GM19240 (cell line): ENCODE measurements around the gene TADA1.
"Not testable (repeated sequence)": the region's sequence is repeated elsewhere in the genome, so short reads cannot be mapped to it uniquely, and the experiment has no call there.

Experiments
- DNase-seq: peaks from one replicate; pipeline ENCODE4 v3.0.0; 2011; ENCODE audit warnings: low spot score; ENCODE audit not compliant: insufficient read length

TADA1 gene

DNA sequence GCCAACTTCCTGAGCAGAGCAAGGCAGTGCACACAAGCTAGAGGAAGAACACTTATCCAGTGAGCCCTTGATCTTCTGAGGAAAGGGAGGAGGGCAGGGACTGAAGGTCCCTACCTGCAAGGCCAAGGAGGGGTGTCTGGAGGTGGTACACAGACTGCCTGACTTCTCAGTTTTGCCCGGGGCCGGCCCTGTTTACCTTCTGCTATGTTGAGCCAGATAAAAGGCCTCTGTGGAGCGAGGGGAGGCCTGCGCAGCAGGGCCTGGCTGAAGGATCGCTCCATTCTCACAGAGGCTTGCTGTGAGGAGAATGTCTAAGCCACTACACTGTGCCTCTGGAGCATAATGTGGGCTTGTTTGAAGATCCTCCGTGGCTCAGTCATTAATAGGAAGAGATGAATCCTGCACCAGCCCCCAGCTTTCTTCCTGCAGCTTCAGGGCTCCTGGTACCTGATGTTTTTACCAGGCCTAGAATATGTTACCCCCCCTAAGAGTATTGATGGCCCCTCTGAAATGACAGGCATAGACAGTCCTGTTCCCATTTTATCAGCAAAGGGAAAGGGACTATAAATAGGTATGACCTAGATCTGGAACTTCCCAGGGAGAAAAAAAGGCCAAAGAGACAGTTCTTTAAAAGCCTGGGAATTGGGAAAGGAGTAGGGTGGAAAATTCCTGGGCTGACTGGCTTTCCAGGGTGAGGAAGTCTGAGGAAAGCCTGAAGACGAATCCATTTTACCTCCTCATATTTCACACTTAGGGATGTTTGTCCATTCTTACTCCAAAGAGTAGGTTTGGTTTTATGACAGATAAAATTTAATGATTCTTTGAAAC is 32.1 kb downstream of the TADA1 start:
- no peak for DNase-seq

DNA sequence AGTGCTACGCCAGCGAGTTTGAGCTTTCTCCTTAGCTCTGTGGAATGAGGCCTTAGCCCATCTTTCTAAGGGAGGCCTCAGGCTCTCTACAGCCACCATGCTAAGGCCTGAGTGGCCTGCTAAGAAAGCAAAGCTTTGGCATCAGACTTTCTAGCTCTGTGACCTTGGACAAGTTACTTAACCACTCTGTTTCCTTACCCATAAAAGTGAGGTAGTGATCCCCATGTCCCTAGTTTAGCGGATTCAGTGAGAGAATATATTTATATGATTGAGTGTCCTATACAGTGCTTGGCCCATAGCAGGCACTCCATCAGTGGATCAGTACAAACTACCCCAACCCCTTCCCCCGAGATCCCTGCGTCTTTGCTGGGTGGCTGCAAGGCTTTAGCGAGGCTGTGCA is 32.7 kb downstream of the TADA1 start:
- no peak for DNase-seq

DNA sequence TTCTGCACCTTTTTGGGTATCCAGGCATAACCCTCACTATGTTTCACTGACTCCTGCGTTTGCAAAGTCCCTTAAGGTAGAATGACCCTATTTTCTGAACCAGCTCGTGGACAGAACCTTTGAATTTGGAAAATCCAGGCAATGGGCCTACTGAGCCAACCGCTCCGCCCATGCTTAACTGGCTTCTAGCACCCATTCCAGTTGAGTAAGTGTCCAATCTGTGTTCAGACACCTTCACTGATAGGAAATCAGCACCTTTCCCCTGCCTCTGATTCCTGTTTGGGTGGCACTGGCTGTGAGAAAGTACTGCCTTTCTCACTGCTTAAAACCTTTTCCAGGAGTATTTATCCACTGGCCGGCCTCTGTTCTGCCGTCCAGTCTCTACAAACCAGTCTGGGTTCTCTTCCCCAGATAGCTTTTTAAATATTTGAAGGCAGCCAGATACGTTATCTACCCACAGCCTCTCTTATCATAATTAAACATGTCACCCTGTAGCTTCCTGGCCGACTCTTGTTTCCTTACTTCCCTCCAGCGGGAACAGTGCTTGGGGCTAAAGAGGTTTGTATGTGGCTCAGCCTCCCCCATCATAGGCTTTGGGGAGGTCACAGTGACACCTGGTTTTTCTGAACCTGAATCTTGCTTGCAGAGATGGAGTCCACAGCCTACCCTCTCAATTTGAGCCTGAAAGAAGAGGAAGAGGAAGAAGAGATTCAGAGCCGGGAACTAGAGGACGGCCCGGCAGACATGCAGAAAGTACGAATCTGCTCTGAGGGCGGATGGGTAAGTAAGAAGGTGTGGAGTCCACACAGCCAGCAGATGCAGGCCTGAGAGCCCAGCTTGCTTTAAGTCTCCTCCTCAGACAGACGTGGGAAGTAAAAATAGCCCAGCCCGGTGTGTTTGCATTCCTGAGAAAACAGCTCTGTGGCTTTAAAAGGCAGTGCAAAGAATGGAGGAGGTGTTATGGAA is 35.5 kb downstream of the TADA1 start:
- no peak for DNase-seq

DNA sequence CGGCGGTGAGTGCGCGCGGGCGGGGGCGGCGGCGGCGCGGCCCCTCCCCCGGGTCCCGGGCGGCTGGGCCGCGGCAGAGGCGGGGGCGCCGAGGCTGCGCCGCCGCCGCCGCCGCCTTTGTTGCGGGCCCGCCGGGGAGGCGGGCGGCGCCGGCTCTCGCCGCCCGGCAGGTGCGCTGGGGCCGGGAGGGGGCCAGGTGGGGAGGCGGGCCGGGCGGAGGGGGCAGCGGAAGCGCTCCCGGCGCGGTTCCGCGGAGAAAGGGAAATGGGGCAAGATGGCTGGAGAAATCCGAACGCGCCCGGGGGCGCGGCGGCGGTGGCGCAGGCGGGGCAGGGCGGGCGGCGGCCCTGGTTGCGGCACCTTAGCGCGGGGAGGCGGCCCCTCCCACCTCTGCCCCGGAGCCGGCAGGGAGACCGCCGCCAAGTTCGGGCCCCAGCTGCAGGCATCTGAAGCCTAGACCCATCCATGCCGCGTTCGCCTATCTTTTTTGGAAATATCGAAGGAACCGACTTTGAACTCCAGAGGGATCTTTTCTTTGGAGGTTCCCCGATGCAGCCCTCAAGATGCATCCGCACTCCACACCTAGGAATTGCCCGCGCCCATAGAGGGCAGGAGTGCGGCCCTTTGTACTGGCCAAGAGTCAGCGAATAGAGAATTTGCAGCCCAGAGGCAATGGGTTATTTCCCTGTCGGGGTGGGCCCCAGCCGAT is 36.3 kb downstream of the TADA1 start:
- DNase-seq = peak; percentile 29

DNA sequence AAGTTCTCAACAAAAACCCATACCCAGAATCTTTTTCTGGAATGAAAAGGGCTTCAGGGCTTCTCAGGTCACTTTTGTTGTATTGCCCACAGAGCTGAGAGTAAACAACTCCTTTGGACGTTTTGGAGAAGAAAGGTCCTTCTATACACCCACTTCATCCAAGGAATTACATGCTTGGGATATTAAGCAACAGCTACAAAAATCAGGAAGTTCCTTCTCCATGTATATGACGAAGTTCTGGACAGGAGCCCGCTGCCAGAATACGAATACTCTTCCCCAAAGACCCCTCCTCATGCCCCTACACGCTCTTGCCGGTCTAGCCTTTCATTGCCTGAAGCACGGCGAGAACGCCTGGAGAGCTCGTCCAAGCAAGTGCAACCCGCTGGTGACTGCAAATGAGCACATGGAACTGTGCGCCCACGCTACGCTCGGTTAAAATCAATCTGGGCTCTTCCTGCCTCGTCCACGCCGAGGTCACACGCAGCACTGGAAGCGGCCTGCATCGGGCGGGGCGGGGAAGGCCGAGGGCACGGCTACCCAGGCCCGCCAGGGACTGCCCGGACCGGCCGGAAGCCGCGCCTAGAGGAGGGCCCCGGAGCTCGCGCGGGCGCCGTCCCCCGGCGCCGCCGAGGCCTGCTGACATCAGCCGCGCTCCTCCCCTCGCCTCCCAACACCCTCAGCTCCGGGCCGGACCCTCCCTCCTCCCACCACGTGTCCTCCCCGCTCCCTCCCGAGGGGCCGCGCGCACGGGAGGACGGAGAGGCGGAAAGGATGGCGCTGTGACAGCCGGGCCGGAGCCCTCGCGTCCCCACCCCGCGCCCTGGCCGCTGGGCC is 37.1 kb downstream of the TADA1 start, which contains the start of gene POGK:
POGK (plus strand) TSS at position 710 of the 834 bp plus-strand sequence. CDS start 1,482 bp downstream, outside the sequence.
- DNase-seq = peak; percentile 88

DNA sequence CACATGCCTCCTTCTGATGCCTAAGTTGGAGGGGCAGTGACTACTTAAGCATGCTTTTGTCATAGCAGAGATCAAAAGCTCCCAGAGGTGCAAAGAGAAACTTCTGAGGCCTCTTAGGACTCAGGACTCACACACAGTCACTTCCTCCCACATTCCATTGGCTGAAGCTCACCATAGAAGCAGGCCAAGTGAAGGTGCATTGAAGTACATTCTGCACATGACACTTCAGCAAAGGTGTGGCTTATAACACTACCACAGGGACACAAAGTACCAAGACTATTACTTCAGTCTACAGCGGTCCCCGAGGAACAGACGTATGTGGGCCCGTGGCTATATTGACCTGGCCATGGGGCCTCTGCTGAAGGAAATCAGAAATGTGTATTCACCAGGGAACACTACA is 39.3 kb downstream of the TADA1 start:
- DNase-seq = no peak

DNA sequence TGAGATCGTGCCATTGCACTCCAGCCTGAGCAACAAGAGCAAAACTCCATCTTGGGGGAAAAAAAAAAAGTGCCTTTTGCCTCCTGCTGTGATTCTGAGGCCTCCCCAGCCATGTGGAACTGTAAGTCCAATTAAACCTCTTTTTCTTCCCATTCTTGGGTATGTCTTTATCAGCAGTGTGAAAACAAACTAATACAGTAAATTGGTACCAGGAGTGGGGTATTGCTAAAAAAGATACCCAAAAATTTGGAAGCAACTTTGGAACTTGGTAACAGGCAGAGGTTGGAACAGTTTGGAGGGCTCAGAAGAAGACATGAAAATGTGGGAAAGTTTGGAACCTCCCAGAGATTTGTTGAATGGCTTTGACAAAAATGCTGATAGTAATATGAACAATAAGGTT is 46.3 kb downstream of the TADA1 start:
- not testable (repeated sequence) for DNase-seq

DNA sequence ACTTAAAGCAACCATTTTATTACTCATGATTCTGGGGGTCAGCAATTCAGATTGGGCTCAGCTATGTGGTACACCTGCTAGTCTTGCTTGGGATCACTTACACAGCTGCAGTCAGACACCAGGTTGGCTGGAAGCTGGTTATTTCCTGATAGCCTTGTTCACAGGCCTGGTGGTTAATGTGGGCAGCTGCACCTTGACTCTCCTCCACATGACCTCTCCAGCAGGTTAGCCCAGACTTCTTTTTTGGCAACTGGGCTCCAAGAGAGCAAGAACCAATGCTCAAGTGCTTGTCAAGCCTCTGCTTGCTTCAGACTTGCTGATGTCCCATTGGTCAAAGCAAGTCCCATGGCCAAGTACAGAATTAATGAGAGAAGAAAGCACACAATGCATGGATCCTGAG is 48.6 kb downstream of the TADA1 start:
- DNase-seq = no peak

DNA sequence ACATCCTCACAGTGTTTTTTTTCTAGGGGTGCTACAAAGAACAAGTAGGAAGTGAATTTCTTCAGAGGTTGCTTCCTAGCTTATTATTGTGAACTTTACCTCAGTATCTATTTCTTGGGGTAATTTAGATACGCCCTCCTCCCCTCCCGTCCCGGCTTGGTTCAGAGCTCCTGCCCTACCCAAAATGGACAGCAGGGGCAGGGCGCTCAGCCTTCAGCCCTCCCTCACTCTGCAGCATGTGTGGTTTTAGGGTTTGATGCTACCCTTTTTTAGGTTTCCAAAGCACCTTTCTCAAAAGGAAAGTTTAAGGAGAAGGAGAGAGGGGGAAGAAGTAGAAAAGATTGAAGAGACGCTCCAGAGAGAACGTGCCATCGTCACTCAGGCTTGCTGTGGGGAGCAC is 53.7 kb downstream of the TADA1 start:
- no peak for DNase-seq

DNA sequence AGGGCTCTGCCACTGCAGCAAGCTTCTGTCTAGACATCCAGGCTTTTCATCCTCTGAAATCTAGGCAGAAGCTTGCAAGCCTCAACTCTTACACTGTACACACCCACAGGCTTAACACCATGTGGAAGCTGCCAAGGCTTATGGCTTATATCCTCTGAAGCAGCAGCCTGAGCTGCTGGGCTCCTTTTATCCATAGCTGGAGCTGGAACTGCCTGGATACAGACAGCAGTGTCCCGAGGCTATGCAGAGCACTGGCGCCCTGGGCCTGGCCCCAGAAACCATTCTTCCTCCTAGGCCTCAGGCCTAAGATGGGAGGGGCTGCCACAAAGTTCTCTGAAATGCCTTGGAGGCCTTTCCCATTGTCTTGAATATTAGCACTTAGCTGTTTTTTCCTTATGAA is 56.1 kb downstream of the TADA1 start:
- DNase-seq = no peak

DNA sequence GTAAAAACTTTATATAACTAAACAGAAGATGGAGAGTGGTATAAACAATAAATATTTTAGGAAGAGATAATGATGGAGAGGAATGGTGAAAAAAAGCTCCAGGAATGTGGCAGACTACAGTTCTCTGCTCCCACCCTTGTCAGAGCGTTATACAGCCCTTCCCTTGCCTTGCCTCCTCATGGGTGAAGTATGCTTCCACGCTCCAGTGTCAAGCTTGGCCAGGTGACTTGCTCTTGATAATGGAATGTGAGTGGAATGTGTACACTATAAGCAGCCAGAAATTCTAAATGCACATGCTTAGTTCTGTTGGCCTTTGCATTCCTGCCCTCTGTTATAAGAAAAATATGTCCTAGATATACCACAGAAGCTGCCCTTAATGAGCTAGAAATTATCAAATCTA is 61.5 kb downstream of the TADA1 start:
- no peak for DNase-seq

DNA sequence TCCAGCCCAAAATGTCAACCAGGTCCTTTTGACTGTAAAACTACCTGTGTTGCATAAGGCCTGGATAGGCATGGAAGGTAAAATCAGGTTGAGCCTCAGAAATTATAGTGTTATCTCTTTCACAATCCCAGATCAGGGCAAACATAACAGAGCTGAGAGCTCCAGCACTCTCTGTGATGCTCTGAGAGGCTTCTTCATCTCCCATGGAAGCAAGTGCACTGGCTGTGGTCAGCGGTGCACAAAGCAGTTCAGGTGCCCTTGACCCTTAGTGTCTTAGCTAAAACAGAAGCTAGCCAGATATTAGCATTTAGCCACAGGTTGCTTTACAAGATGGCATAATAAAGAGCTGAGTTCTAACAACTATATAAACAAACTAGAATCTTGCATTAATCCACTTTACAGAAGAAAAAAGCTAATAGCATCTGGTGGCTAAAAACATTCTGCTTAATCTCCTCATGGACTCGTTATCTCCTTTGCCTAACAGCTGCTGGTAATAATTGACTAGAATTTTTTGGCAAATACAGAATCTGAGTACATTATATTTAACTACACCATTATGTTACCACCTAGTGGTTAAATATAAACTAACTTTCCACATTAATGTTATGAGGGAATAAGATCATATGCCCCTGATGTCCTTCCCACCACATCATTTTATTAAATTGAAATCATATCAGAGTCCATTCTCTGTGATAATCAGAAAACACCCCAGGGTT is 62.4 kb downstream of the TADA1 start:
- DNase-seq = no peak

DNA sequence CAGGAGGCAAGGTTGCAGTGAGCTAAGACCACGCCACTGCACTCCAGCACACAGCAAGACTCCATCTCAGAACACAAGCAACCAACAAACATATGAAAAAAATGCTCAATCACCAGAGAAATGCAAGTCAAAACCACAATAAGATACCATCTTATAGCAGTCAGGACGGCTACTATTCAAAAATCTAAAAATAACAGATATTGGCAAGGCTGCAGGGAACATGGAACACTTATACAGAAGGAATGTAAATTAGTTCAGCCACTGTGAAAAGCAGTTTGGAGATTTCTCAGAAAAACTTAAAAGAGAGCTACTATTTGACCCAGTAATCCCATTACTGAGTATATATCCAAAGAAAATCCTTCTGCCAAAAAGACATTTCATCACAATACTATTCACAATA is 64.4 kb downstream of the TADA1 start:
- no peak for DNase-seq

DNA sequence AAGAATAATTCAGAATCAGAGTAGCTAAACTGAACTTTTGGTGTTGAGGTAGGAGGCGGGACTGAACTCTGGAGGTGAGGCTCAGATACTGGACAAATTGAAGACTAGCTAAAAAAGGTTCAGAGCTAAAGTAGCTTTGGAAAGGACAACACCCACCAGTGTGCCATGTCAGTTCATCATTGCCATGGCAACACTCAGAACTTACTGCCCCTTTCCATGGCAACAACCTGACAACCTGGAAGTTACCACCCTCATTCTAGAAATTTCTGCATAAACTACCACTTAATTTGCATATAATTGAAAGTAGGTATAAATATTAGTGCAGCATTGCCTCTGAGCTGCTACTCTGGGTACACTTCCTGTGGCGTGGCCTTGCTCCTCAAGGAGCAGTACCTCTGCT is 67.1 kb downstream of the TADA1 start:
- DNase-seq = no peak
